ENCODE measurements around the gene WDR33. TPM values are rescaled to one million over a fixed set of nuclear protein-coding genes. Genes with fewer than 3 reads are reported as not detected.

Gene WDR33
- total and polyA plus RNA-seq, 4 experiments from 2014 or later, result 19.4 to 86.2 (median 70.4) TPM

- intact Hi-C loops (cut with micrococcal nuclease), result no loop called here
- Mint-ChIP-seq H3K9me3 (peaks cover 0 to 5% (median 0%) of the 10 kb centered on the region in 8 donors), H3K4me3 (no peak overlapping the region), H3K27ac (peak overlapping the region in 2 of 7 donors; percentile 0 to 53), H3K36me3 (peaks cover 45 to 62% of the 10 kb centered on the region in 2 donors), H3K27me3 (no peaks in the 10 kb centered on the region), H3K4me1 (peaks cover 0 to 3% (median 0%) of the 10 kb centered on the region in 4 donors)
- no peak overlapping the region for H3K27ac ChIP-seq (ENCODE audit: low read depth, low read length)
- H3K4me3 ChIP-seq (ENCODE audit: low read length in 2 of 2), result no peak overlapping the region
- DNase-seq, result no peak
- CTCF ChIA-PET (ENCODE audit: partially characterized antibody), result no interaction called here
- peaks cover 45% of the 10 kb centered on the region for H3K36me3 ChIP-seq (ENCODE audit: insufficient read depth, low read length)
- no peaks in the 10 kb centered on the region for H3K9me3 ChIP-seq (ENCODE audit: control insufficient read depth in 1 of 2, low read length in 2 of 2)
- POLR2A ChIA-PET (ENCODE audit: partially characterized antibody), result no interaction called here
- H3K4me1 ChIP-seq (ENCODE audit: insufficient read depth, low read length), result no peaks in the 10 kb centered on the region
- no peaks in the 10 kb centered on the region for H3K27me3 ChIP-seq (ENCODE audit: insufficient read depth, low read length)
Observed at GRCh38 chr2:127721978-127722355, 89.0 kb downstream of the WDR33 start.

DNA sequence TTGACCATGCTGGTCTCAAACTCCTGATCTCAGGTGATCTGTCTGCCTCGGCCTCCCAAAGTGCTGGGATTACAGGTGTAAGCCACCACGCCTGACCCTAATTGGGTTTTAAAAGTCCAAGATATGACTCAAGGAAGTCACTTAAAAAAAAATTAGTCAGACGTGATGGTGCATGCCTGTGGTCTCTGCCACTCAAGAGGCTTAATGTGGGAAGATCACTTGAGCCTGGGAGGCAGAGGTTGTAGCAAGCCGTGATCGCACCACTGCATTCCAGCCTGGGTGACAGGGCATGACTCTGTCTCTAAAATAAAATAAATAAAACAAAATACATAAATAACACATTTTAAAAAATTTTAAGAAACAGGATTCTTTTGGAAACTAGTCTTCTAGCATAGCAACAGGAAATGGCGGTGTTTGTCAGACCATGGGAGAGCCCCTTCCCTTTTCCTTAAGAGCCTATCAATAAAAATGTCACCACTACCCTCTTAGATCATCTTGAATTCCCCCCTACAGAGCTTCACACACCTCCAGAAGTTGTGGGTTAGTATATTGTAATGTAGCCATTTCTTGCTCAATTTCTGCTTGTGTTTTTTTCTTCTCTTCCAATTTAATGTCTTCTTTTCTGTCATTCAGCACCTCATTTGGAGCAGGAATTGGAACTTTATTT is 89.5 kb downstream of the WDR33 start:
- intact Hi-C loops (cut with micrococcal nuclease), result no loop called here

DNA sequence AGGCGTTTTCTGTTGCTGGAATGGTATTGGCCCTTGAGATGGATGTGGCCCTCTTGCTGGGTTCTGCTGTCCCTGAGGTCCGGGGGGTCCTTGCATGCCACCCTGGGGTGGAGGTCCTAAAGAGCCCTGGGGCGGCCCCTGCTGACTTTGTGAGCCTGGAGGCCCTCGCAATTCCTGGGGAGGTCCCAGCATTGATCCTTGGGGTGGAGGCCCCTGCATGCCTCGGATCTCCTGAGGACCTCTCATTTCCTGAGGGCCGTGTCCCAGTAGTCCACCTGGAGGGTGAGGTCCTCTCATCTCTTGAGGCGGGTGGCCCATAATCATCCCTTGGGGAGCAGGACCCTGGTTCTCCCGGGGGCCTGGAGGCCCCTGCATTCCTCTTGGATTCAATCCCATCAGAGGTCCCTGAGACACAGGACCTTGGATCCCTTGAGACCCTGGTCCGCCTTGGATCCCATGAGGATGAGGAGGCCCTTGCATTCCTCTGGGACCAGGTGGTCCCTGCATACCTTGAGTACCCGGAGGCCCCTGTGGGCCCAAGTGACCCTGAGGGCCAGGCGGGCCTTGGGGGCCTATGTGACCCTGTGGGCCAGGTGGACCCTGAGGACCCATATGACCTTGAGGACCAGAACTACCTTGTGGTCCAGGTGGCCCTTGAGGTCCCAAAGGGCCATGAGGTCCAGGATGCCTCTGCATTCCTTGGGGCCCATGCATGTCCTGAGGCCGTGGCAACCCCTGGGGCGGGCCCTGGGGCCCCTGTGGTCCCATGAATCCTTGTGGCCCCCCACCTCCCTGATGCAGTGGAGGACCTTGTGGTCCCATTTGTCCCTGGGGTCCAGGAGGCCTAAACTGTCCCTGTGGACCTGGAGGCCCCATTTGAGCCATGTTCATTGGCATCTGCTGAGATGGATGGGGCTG is 91.4 kb downstream of the WDR33 start:
- H3K4me1 Mint-ChIP-seq, result peaks cover 0 to 3% (median 0%) of the 10 kb centered on the region in 4 donors
- ChIA-PET POLR2A (ENCODE audit: partially characterized antibody) (interaction anchor here (1.5 kb wide), 1 partner anchor 18 kb away, joined by 5 read pairs; the partner anchor contains the start of gene SFT2D3), CTCF (ENCODE audit: partially characterized antibody) (no interaction called here)
- Histone ChIP-seq H3K27ac (ENCODE audit: low read depth, low read length) (no peak overlapping the region), H3K9me3 (ENCODE audit: control insufficient read depth in 1 of 2, low read length in 2 of 2) (no peaks in the 10 kb centered on the region), H3K4me3 (ENCODE audit: low read length in 2 of 2) (no peak overlapping the region), H3K27me3 (ENCODE audit: insufficient read depth, low read length) (no peaks in the 10 kb centered on the region), H3K4me1 (ENCODE audit: insufficient read depth, low read length) (no peaks in the 10 kb centered on the region), H3K36me3 (ENCODE audit: insufficient read depth, low read length) (peaks cover 59% of the 10 kb centered on the region)
- no peaks in the 10 kb centered on the region for H3K27me3 Mint-ChIP-seq
- peaks cover 45 to 54% of the 10 kb centered on the region in 2 donors for H3K36me3 Mint-ChIP-seq
- H3K9me3 Mint-ChIP-seq, result peaks cover 0 to 5% (median 0%) of the 10 kb centered on the region in 8 donors
- intact Hi-C loops (cut with micrococcal nuclease), result no loop called here
- DNase-seq, result no peak
- H3K4me3 Mint-ChIP-seq, result no peak overlapping the region
- H3K27ac Mint-ChIP-seq, result peak overlapping the region in 1 of 7 donors; percentile 23

More for the DNA sequence above, 89.5 kb downstream of the WDR33 start:
- Histone ChIP-seq H3K9me3 (ENCODE audit: control insufficient read depth in 1 of 2, low read length in 2 of 2) (no peaks in the 10 kb centered on the region), H3K36me3 (ENCODE audit: insufficient read depth, low read length) (peaks cover 50% of the 10 kb centered on the region), H3K4me3 (ENCODE audit: low read length in 2 of 2) (no peak overlapping the region), H3K4me1 (ENCODE audit: insufficient read depth, low read length) (no peaks in the 10 kb centered on the region), H3K27me3 (ENCODE audit: insufficient read depth, low read length) (no peaks in the 10 kb centered on the region), H3K27ac (ENCODE audit: low read depth, low read length) (no peak overlapping the region)
- DNase-seq, result no peak
- Mint-ChIP-seq H3K27me3 (no peaks in the 10 kb centered on the region), H3K4me1 (peaks cover 0 to 1% (median 0%) of the 10 kb centered on the region in 4 donors), H3K9me3 (peaks cover 0 to 5% (median 0%) of the 10 kb centered on the region in 8 donors), H3K27ac (peak overlapping the region in 2 of 7 donors; percentile 0 to 53), H3K4me3 (no peak overlapping the region), H3K36me3 (peaks cover 48 to 62% of the 10 kb centered on the region in 2 donors)
- CTCF ChIA-PET (ENCODE audit: partially characterized antibody), result no interaction called here
- POLR2A ChIA-PET (ENCODE audit: partially characterized antibody), result interaction anchor here (0.6 kb wide), 1 partner anchor 53 kb away, joined by 3 read pairs; no protein-coding TSS in a partner anchor

GRCh38 chr2:127718271-127718670 is 92.7 kb downstream of the WDR33 start:
- intact Hi-C loops (cut with micrococcal nuclease), result no loop called here
- no peaks in the 10 kb centered on the region for H3K4me1 ChIP-seq (ENCODE audit: insufficient read depth, low read length)
- H3K4me3 ChIP-seq (ENCODE audit: low read length in 2 of 2), result no peak overlapping the region
- H3K9me3 ChIP-seq (ENCODE audit: control insufficient read depth in 1 of 2, low read length in 2 of 2), result no peaks in the 10 kb centered on the region
- no peak overlapping the region for H3K27ac Mint-ChIP-seq
- peaks cover 0 to 2% (median 0%) of the 10 kb centered on the region in 8 donors for H3K9me3 Mint-ChIP-seq
- POLR2A ChIA-PET (ENCODE audit: partially characterized antibody), result interaction anchor here (1.5 kb wide), 1 partner anchor 16 kb away, joined by 5 read pairs; the partner anchor contains the start of gene SFT2D3
- CTCF ChIA-PET (ENCODE audit: partially characterized antibody), result no interaction called here
- peaks cover 40 to 52% of the 10 kb centered on the region in 2 donors for H3K36me3 Mint-ChIP-seq
- peaks cover 0 to 3% (median 0%) of the 10 kb centered on the region in 4 donors for H3K4me1 Mint-ChIP-seq
- DNase-seq, result no peak
- peaks cover 61% of the 10 kb centered on the region for H3K36me3 ChIP-seq (ENCODE audit: insufficient read depth, low read length)
- no peak overlapping the region for H3K4me3 Mint-ChIP-seq
- no peaks in the 10 kb centered on the region for H3K27me3 ChIP-seq (ENCODE audit: insufficient read depth, low read length)
- H3K27ac ChIP-seq (ENCODE audit: low read depth, low read length), result no peak overlapping the region
- H3K27me3 Mint-ChIP-seq, result no peaks in the 10 kb centered on the region

GRCh38 chr2:127715778-127716449 is 95.1 kb downstream of the WDR33 start:
- Mint-ChIP-seq H3K9me3 (peaks cover 0 to 2% (median 0%) of the 10 kb centered on the region in 8 donors), H3K27me3 (no peaks in the 10 kb centered on the region), H3K4me3 (peak overlapping the region in 1 of 8 donors; percentile 48), H3K36me3 (peaks cover 31 to 41% of the 10 kb centered on the region in 2 donors), H3K27ac (peak overlapping the region in 3 of 7 donors; percentile 60 to 87 (median 84)), H3K4me1 (peaks cover 0 to 3% (median 0%) of the 10 kb centered on the region in 4 donors)
- Histone ChIP-seq H3K9me3 (ENCODE audit: control insufficient read depth in 1 of 2, low read length in 2 of 2) (no peaks in the 10 kb centered on the region), H3K4me3 (ENCODE audit: low read length in 2 of 2) (no peak overlapping the region), H3K27me3 (ENCODE audit: insufficient read depth, low read length) (no peaks in the 10 kb centered on the region), H3K36me3 (ENCODE audit: insufficient read depth, low read length) (peaks cover 44% of the 10 kb centered on the region), H3K4me1 (ENCODE audit: insufficient read depth, low read length) (no peaks in the 10 kb centered on the region), H3K27ac (ENCODE audit: low read depth, low read length) (no peak overlapping the region)
- CTCF ChIA-PET (ENCODE audit: partially characterized antibody), result interaction anchor here (1.4 kb wide), 1 partner anchor 8 kb away, joined by 4 read pairs; no protein-coding TSS in a partner anchor
- POLR2A ChIA-PET (ENCODE audit: partially characterized antibody), result interaction anchor here (1.9 kb wide), 1 partner anchor 14 kb away, joined by 7 read pairs; the partner anchor contains the start of gene SFT2D3
- no peak for DNase-seq
- intact Hi-C loops (cut with micrococcal nuclease), result no loop called here

DNA sequence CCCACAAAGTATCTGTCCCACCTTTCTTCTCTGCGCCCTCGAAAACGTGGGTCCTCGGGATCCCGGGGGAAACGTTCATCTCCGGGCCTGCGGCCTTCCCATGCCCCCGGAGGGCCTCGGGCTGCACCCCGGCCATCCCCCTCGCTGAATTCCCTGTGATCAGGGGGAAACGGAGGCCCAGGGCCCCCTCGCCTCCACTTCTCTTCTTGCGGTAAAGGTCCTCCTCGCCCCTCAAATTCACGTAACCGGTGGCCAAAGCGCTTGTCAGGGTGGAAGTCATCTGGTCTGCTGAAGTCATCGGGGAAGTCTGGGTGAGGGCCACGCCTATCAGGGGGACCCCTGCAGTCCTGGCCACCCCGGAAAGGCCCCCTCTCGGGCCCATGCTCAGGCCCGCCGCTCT is 97.4 kb downstream of the WDR33 start:
- H3K27me3 Mint-ChIP-seq, result no peaks in the 10 kb centered on the region
- Histone ChIP-seq H3K4me1 (ENCODE audit: insufficient read depth, low read length) (no peaks in the 10 kb centered on the region), H3K27ac (ENCODE audit: low read depth, low read length) (no peak overlapping the region), H3K4me3 (ENCODE audit: low read length in 2 of 2) (no peak overlapping the region), H3K9me3 (ENCODE audit: control insufficient read depth in 1 of 2, low read length in 2 of 2) (no peaks in the 10 kb centered on the region), H3K27me3 (ENCODE audit: insufficient read depth, low read length) (no peaks in the 10 kb centered on the region), H3K36me3 (ENCODE audit: insufficient read depth, low read length) (peaks cover 32% of the 10 kb centered on the region)
- peaks cover 30 to 39% of the 10 kb centered on the region in 2 donors for H3K36me3 Mint-ChIP-seq
- POLR2A ChIA-PET (ENCODE audit: partially characterized antibody), result interaction anchor here (1.2 kb wide), 1 partner anchor 12 kb away, joined by 3 read pairs; the partner anchor contains the start of gene SFT2D3
- CTCF ChIA-PET (ENCODE audit: partially characterized antibody), result interaction anchor here (1.2 to 1.8 kb wide), 2 partner anchors 11 to 122 kb away, joined by 4 to 5 read pairs; no protein-coding TSS in a partner anchor
- DNase-seq, result no peak
- intact Hi-C loops (cut with micrococcal nuclease), result no loop called here
- peaks cover 0 to 2% (median 0%) of the 10 kb centered on the region in 8 donors for H3K9me3 Mint-ChIP-seq
- H3K4me3 Mint-ChIP-seq, result no peak overlapping the region
- H3K4me1 Mint-ChIP-seq, result peaks cover 0 to 3% (median 0%) of the 10 kb centered on the region in 4 donors
- peak overlapping the region in 1 of 7 donors; percentile 32 for H3K27ac Mint-ChIP-seq

Data from CD4-positive, alpha-beta memory T cell (primary cell).